ENCODE results near the gene CARNS1. TPM values are rescaled to one million over a fixed set of nuclear protein-coding genes. Genes with fewer than 3 reads are reported as not detected.

The CARNS1 gene
- total and polyA plus RNA-seq, 9 donors: 0.12 to 13.2 (median 0.62) TPM

DNA sequence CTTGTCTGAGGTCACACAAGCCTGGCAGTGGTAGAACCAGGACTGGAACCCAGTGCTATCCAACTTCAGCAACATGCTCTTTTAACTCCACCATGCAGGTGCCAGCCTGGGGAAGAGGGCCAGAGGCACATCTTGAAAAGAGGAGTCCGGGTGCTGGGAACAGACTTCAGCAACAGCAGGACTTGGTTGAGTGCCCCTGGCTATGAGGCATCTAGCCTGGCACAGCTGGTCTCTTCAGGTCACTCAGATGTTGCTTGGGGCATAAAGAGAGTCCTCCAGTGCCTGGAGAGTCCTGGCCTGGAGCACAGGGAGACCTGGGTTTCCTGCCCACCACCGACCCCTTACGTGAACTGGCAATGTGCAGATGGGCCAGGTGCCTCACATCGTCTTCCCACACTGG lies 36.9 kb upstream of the CARNS1 start:
- intact Hi-C loops (cut with DNase I): no loop called here
- TF ChIP-seq EP300 (IDR thresholded peaks at IDR 0.05): no peak
- TF ChIP-seq POLR2A (IDR thresholded peaks at IDR 0.05): no peak
- TF ChIP-seq CTCF (IDR thresholded peaks at IDR 0.05): no peak
- no peak overlapping the region for H3K4me3 ChIP-seq
- peaks cover 7% of the 10 kb centered on the region for H3K4me1 ChIP-seq (ENCODE audit: insufficient read depth)
- no peaks in the 10 kb centered on the region for H3K27me3 ChIP-seq
- H3K27ac ChIP-seq: no peak overlapping the region
- H3K36me3 ChIP-seq: no peaks in the 10 kb centered on the region
- no peak for DNase-seq
- 88 to 95% (median 94%) methylated on average over 4 of the region's 4 CpGs for WGBS, 3 donors
- H3K9me3 ChIP-seq: no peaks in the 10 kb centered on the region

GRCh38 chr11:67379061-67380058 lies 36.1 kb upstream of the CARNS1 start:
- Histone ChIP-seq H3K36me3 (no peaks in the 10 kb centered on the region), H3K9me3 (no peaks in the 10 kb centered on the region), H3K4me1 (ENCODE audit: insufficient read depth) (no peaks in the 10 kb centered on the region), H3K4me3 (no peak overlapping the region), H3K27ac (no peak overlapping the region), H3K27me3 (no peaks in the 10 kb centered on the region)
- TF ChIP-seq EP300 (IDR thresholded peaks at IDR 0.05) (no peak), POLR2A (IDR thresholded peaks at IDR 0.05) (no peak), CTCF (IDR thresholded peaks at IDR 0.05) (no peak)
- DNase-seq: peak in 2 of 5 donors; percentile 8 to 22
- WGBS, 3 donors: 72 to 82% (median 75%) methylated on average over 23 of the region's 23 CpGs
- intact Hi-C loops (cut with DNase I): loop anchor here in 2 of 4 donors (5.0 kb wide), 2 partner anchors 32 to 117 kb away; no protein-coding TSS in a partner anchor

DNA sequence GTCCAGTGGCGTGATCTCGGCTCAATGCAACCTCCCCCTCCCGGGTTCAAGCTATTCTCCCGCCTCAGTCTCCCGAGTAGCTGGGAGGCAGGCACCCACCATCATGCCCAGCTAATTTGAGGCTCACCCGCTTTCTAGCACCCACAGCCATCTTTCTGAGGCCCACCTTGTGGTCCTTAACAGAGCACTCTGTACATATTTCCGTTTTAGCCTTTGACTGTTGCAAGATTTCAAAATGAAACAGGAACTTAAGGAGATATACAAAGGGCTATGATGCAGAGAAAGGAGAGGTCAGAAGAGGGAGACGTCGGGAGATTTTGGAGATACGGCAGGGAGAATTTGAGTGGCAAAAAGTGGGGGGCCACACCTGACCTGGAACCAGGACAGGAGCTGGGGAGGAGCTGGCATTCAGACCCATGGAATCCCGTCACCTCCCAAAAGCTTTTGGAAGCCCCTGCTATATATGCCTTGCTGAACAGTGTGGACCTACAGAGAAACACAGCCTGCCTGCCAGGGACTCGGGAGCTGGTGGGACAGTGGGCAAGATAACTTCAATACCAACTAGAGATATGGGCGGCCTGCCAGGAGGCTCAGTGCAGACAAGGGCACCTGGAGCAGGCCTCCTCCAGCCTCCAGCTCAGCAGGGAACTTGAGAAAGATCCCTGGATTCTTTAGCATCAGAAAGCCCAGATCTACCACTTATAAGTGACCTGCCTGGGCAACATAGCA lies 34.1 kb upstream of the CARNS1 start:
- peak in 3 of 5 donors; percentile 10 to 50 (median 26) for DNase-seq
- intact Hi-C loops (cut with DNase I): loop anchor here in 2 of 4 donors (5.0 kb wide), 2 partner anchors 34 to 119 kb away; no protein-coding TSS in a partner anchor
- no peak overlapping the region for H3K4me3 ChIP-seq
- no peaks in the 10 kb centered on the region for H3K9me3 ChIP-seq
- H3K27me3 ChIP-seq: no peaks in the 10 kb centered on the region
- H3K4me1 ChIP-seq (ENCODE audit: insufficient read depth): no peaks in the 10 kb centered on the region
- TF ChIP-seq CTCF (IDR thresholded peaks at IDR 0.05): no peak
- TF ChIP-seq POLR2A (IDR thresholded peaks at IDR 0.05): no peak
- no peak for TF ChIP-seq EP300 (IDR thresholded peaks at IDR 0.05)
- WGBS, 3 donors: 78 to 84% (median 81%) methylated on average over 13 of the region's 13 CpGs
- H3K36me3 ChIP-seq: no peaks in the 10 kb centered on the region
- no peak overlapping the region for H3K27ac ChIP-seq
